ENCODE measurements around the gene ETV6. TPM values are rescaled to one million over a fixed set of nuclear protein-coding genes. Genes with fewer than 3 reads are reported as not detected.
A peak's percentile ranks its signal among the peaks of the same experiment; 100 is the strongest.

ETV6 gene
- total RNA-seq, 2 experiments from 2014 or later, result 55.3 to 57.5 TPM

- H3K27ac Mint-ChIP-seq, result no peak overlapping the region
- CTCF ChIA-PET, result no interaction called here
- no peak for DNase-seq
- intact Hi-C loops (cut with micrococcal nuclease), result no loop called here
- H3K9me3 Mint-ChIP-seq, result no peaks in the 10 kb centered on the region
- no peaks in the 10 kb centered on the region for H3K27me3 Mint-ChIP-seq
- no peak overlapping the region for H3K4me3 Mint-ChIP-seq
- H3K36me3 Mint-ChIP-seq, result peaks cover 63% of the 10 kb centered on the region
- POLR2A ChIA-PET, result no interaction called here
- peaks cover 54% of the 10 kb centered on the region for H3K4me1 Mint-ChIP-seq (ENCODE audit: low read depth)
These were observed 190.9 kb downstream of the ETV6 start for GRCh38 chr12:11840366-11840765.

DNA sequence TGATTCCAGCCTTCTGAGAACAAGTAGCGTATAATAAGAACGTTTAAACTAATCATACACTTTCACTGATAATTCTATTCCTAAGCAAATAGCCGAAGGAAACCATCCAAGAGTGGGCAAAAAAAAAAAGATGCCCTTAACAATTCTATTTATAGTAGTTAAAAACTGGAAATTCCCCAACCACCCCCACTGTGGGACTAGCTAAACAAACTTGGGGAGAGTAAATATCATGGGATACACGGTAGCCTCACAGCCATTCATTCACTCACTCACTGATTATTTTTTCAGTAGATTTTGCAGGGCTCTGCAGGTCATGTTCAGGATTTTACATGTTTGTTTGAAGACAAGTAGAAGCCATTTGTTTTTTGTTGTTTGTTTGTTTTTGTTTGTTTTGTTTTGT lies 197.0 kb downstream of the ETV6 start:
- H3K36me3 Mint-ChIP-seq, result peaks cover 59% of the 10 kb centered on the region
- H3K9me3 Mint-ChIP-seq, result no peaks in the 10 kb centered on the region
- peaks cover 5% of the 10 kb centered on the region for H3K4me1 Mint-ChIP-seq (ENCODE audit: low read depth)
- H3K27me3 Mint-ChIP-seq, result no peaks in the 10 kb centered on the region
- CTCF ChIA-PET, result no interaction called here
- POLR2A ChIA-PET, result no interaction called here
- intact Hi-C loops (cut with micrococcal nuclease), result no loop called here
- DNase-seq, result no peak
- H3K27ac Mint-ChIP-seq, result no peak overlapping the region
- H3K4me3 Mint-ChIP-seq, result no peak overlapping the region

DNA sequence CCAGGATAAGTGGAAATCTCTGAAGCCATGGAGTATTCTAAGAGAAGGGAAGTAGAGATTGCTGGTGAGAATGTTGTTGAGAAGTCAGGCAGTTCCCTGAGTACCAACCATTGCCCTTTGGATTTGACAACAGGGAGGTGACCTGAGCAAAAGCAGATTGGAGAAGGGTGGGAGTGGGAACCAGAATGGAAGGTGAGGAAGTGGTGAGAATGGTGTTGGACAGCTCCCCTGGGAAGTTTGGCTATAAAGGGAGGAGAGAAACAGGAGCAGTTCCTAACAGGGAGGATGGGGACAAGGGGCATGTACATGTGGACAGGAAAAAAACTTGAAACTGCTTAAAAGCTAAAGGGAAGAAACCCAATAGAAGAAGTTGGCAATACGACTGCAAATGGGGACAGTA lies 198.1 kb downstream of the ETV6 start:
- no peak for DNase-seq
- no peaks in the 10 kb centered on the region for H3K9me3 Mint-ChIP-seq
- peaks cover 54% of the 10 kb centered on the region for H3K36me3 Mint-ChIP-seq
- ChIA-PET CTCF (interaction anchor here (1.4 kb wide), 1 partner anchor 10 kb away, joined by 3 read pairs; no protein-coding TSS in a partner anchor), POLR2A (no interaction called here)
- H3K4me1 Mint-ChIP-seq (ENCODE audit: low read depth), result peaks cover 1% of the 10 kb centered on the region
- H3K27ac Mint-ChIP-seq, result no peak overlapping the region
- H3K4me3 Mint-ChIP-seq, result no peak overlapping the region
- intact Hi-C loops (cut with micrococcal nuclease), result no loop called here
- no peaks in the 10 kb centered on the region for H3K27me3 Mint-ChIP-seq

GRCh38 chr12:11849757-11850504 lies 200.5 kb downstream of the ETV6 start:
- ChIA-PET CTCF (no interaction called here), POLR2A (no interaction called here)
- Mint-ChIP-seq H3K27ac (no peak overlapping the region), H3K4me1 (ENCODE audit: low read depth) (peaks cover 2% of the 10 kb centered on the region), H3K36me3 (peaks cover 57% of the 10 kb centered on the region), H3K4me3 (no peak overlapping the region), H3K27me3 (no peaks in the 10 kb centered on the region), H3K9me3 (no peaks in the 10 kb centered on the region)
- no peak for DNase-seq
- intact Hi-C loops (cut with micrococcal nuclease), result no loop called here

DNA sequence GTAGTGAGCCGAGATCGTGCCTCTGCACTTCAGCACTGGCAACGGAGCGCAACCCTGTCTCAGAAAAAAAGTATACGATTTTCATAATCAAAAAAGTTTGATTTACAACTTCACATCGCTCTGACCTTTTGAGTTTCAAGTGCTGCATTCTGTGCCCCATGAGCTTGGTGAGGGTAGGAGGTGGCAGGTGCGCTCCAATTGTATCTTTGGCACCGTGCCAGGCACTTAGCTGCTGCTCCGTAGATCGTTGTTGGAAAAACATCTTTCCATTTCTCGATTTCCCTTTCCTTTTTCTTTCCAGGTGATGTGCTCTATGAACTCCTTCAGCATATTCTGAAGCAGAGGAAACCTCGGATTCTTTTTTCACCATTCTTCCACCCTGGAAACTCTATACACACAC lies 203.7 kb downstream of the ETV6 start:
- H3K36me3 Mint-ChIP-seq, result peaks cover 58% of the 10 kb centered on the region
- no peaks in the 10 kb centered on the region for H3K9me3 Mint-ChIP-seq
- H3K27ac Mint-ChIP-seq, result no peak overlapping the region
- POLR2A ChIA-PET, result no interaction called here
- CTCF ChIA-PET, result interaction anchor here (0.6 to 1.6 kb wide), 2 partner anchors 180 to 303 kb away, joined by 3 to 4 read pairs; no protein-coding TSS in a partner anchor
- no peak overlapping the region for H3K4me3 Mint-ChIP-seq
- H3K4me1 Mint-ChIP-seq (ENCODE audit: low read depth), result peaks cover 17% of the 10 kb centered on the region
- no peak for DNase-seq
- no peaks in the 10 kb centered on the region for H3K27me3 Mint-ChIP-seq
- intact Hi-C loops (cut with micrococcal nuclease), result no loop called here

GRCh38 chr12:11854011-11854499 lies 204.6 kb downstream of the ETV6 start:
- peak overlapping the region; percentile 6 for H3K27ac Mint-ChIP-seq
- H3K4me3 Mint-ChIP-seq, result no peak overlapping the region
- peaks cover 22% of the 10 kb centered on the region for H3K4me1 Mint-ChIP-seq (ENCODE audit: low read depth)
- H3K36me3 Mint-ChIP-seq, result peaks cover 60% of the 10 kb centered on the region
- H3K9me3 Mint-ChIP-seq, result no peaks in the 10 kb centered on the region
- ChIA-PET POLR2A (no interaction called here), CTCF (no interaction called here)
- intact Hi-C loops (cut with micrococcal nuclease), result no loop called here
- no peaks in the 10 kb centered on the region for H3K27me3 Mint-ChIP-seq
- DNase-seq, result no peak

DNA sequence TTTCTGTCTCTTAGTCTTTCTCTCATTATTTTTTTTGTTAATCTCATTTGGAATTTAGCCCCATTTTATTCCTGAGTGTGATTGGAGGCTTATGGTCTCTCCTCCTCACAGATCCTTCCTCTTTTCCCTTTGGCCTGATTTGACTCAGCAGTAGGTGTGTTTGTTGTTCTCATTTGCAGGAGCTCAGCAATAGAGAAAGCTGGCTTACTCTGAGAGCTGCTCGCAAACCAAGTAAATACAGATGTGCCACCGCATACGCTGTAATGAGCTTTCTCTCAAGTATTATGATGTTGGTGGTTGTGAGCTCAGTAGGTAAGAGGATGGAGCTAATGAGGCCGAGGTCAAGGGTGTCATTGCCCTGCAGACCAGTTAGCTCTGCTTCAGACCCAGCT lies 206.5 kb downstream of the ETV6 start:
- no peak overlapping the region for H3K27ac Mint-ChIP-seq
- no peak overlapping the region for H3K4me3 Mint-ChIP-seq
- ChIA-PET CTCF (no interaction called here), POLR2A (interaction anchor here (0.9 kb wide), 1 partner anchor 20 kb away, joined by 3 read pairs; no protein-coding TSS in a partner anchor)
- no peaks in the 10 kb centered on the region for H3K9me3 Mint-ChIP-seq
- peaks cover 39% of the 10 kb centered on the region for H3K4me1 Mint-ChIP-seq (ENCODE audit: low read depth)
- H3K27me3 Mint-ChIP-seq, result no peaks in the 10 kb centered on the region
- peaks cover 72% of the 10 kb centered on the region for H3K36me3 Mint-ChIP-seq
- intact Hi-C loops (cut with micrococcal nuclease), result no loop called here
- no peak for DNase-seq

DNA sequence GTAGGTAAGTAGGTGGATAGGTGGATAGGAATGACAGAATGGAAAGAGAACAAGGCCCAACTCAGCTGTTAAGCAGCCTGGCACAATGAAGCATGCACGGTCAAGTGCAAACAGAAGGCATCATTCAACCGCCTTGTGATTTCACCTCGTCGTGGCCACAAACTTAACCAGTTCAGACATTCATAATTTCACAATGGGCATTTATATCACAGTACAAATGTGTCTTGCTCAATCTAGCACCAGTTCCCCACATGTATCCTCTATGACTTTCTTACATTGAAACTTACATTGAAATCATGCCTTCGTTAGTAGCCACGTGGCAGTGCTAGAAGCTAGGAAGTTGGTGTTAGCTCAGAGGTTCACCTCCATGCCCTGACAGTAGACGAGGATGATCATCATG lies 207.5 kb downstream of the ETV6 start:
- intact Hi-C loops (cut with micrococcal nuclease), result no loop called here
- no peaks in the 10 kb centered on the region for H3K27me3 Mint-ChIP-seq
- H3K4me1 Mint-ChIP-seq (ENCODE audit: low read depth), result peaks cover 44% of the 10 kb centered on the region
- DNase-seq, result no peak
- POLR2A ChIA-PET, result no interaction called here
- H3K27ac Mint-ChIP-seq, result no peak overlapping the region
- H3K9me3 Mint-ChIP-seq, result no peaks in the 10 kb centered on the region
- CTCF ChIA-PET, result no interaction called here
- H3K4me3 Mint-ChIP-seq, result no peak overlapping the region
- peaks cover 76% of the 10 kb centered on the region for H3K36me3 Mint-ChIP-seq

- POLR2A ChIA-PET, result no interaction called here
- DNase-seq, result peak; percentile 64
- CTCF ChIA-PET, result no interaction called here
These were observed 210.4 kb downstream of the ETV6 start for GRCh38 chr12:11859705-11860425.

DNA sequence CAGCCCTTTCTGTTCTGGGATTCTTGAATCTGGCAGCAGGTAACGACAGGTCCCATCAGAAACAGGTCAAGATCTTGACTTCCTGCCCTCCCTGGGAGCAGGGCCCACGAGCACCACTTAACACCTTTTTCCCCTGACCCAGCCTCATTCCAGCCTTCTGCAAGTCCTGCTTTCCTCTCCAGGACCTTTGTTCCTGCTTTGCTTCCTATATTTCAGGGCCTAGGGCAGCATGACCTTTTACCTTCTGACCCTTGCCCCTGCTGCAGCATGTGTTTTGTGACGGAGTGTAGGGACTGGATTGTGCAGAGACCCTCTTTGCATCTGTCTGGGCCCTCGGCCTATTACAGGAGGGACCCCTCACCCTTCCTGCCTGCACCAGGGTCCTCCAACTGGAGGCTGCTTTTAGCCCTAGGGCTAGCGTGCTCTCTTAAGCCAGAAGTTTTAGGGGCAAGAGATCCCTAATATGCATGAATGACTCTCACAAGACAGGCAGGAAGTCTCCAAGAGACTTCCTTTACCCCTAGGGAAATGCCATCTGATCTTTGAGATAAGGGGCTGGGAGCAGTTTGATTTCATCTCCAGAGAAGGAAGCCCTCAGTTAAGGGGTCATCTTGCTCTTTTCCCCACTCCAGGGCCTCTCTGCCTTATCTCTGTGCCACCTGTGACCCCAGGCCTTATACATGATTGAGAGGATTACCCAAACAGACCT lies 211.8 kb downstream of the ETV6 start:
- peak overlapping the region; percentile 43 for H3K27ac Mint-ChIP-seq
- no peaks in the 10 kb centered on the region for H3K27me3 Mint-ChIP-seq
- intact Hi-C loops (cut with micrococcal nuclease), result no loop called here
- H3K4me1 Mint-ChIP-seq (ENCODE audit: low read depth), result peaks cover 66% of the 10 kb centered on the region
- H3K36me3 Mint-ChIP-seq, result peaks cover 85% of the 10 kb centered on the region
- H3K9me3 Mint-ChIP-seq, result peaks cover 16% of the 10 kb centered on the region
- ChIA-PET CTCF (no interaction called here), POLR2A (no interaction called here)
- H3K4me3 Mint-ChIP-seq, result no peak overlapping the region
- no peak for DNase-seq

More at GRCh38 chr12:11859705-11860425, 210.4 kb downstream of the ETV6 start:
- Mint-ChIP-seq H3K4me3 (no peak overlapping the region), H3K27ac (peak overlapping the region; percentile 21), H3K27me3 (no peaks in the 10 kb centered on the region), H3K9me3 (peaks cover 6% of the 10 kb centered on the region), H3K4me1 (ENCODE audit: low read depth) (peaks cover 68% of the 10 kb centered on the region), H3K36me3 (peaks cover 84% of the 10 kb centered on the region)
- intact Hi-C loops (cut with micrococcal nuclease), result no loop called here

- DNase-seq, result no peak
- Mint-ChIP-seq H3K36me3 (peaks cover 83% of the 10 kb centered on the region), H3K9me3 (peaks cover 23% of the 10 kb centered on the region), H3K27ac (peak overlapping the region; percentile 43), H3K4me3 (no peak overlapping the region), H3K27me3 (no peaks in the 10 kb centered on the region), H3K4me1 (ENCODE audit: low read depth) (peaks cover 65% of the 10 kb centered on the region)
- ChIA-PET CTCF (interaction anchor here (0.6 kb wide), 1 partner anchor 13 kb away, joined by 3 read pairs; no protein-coding TSS in a partner anchor), POLR2A (interaction anchor here (1.3 kb wide), 1 partner anchor 213 kb away, joined by 4 read pairs; the partner anchor contains the start of gene ETV6)
- intact Hi-C loops (cut with micrococcal nuclease), result no loop called here
These were observed 212.6 kb downstream of the ETV6 start for GRCh38 chr12:11861864-11862600.

DNA sequence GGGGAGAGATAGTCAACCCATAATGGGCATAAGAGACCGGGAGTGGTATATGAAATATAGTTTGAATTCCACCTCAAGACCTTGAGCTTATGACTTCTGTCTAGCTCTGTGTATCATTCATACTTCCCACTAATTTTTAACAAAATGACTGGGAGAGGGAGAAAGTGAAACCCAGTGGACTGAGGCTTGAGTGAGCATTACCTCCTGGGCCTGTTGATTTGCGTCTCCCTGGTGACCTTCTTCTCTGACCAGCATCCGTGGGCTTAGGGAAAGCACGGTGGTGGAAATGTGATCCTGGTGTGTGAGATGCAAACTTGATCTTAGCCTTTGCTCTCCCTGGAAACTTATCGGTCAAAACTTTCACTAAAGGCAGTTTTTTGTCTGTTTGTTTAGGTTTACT lies 213.3 kb downstream of the ETV6 start:
- intact Hi-C loops (cut with micrococcal nuclease), result no loop called here
- H3K27ac Mint-ChIP-seq, result no peak overlapping the region
- no peak overlapping the region for H3K4me3 Mint-ChIP-seq
- peaks cover 79% of the 10 kb centered on the region for H3K36me3 Mint-ChIP-seq
- POLR2A ChIA-PET, result interaction anchor here (1.3 kb wide), 1 partner anchor 213 kb away, joined by 4 read pairs; the partner anchor contains the start of gene ETV6
- peaks cover 23% of the 10 kb centered on the region for H3K9me3 Mint-ChIP-seq
- CTCF ChIA-PET, result no interaction called here
- peaks cover 69% of the 10 kb centered on the region for H3K4me1 Mint-ChIP-seq (ENCODE audit: low read depth)
- no peak for DNase-seq
- H3K27me3 Mint-ChIP-seq, result no peaks in the 10 kb centered on the region
